Stimulated activated naive CD4-positive, alpha-beta T cell treated with Interleukin-2 at 50 U/mL for 16 hours (primary cell): ENCODE results near the gene TMEM174.
"Not testable (repeated sequence)": the region's sequence is repeated elsewhere in the genome, so short reads cannot be mapped to it uniquely, and the experiment has no call there.

Experiments used
- DNase-seq: peaks from one replicate; lab custom pipeline; 2025; lab: John Stamatoyannopoulos, UW

Gene TMEM174

GRCh38 chr5:73196201-73196600, 23.2 kb downstream of the TMEM174 start:
- no peak for DNase-seq

- no peak for DNase-seq
Observed at GRCh38 chr5:73197637-73198257, 24.8 kb downstream of the TMEM174 start.

- no peak for DNase-seq
Observed at GRCh38 chr5:73198833-73199592, 26.0 kb downstream of the TMEM174 start.

- DNase-seq, result no peak
Observed at GRCh38 chr5:73199671-73200070, 26.7 kb downstream of the TMEM174 start.

- peak; percentile 49 for DNase-seq
Observed at GRCh38 chr5:73201547-73202513, 28.8 kb downstream of the TMEM174 start.

GRCh38 chr5:73204332-73204731, 31.3 kb downstream of the TMEM174 start:
- no peak for DNase-seq

GRCh38 chr5:73204733-73205132, 31.7 kb downstream of the TMEM174 start:
- DNase-seq, result no peak

GRCh38 chr5:73205305-73205704, 32.3 kb downstream of the TMEM174 start:
- no peak for DNase-seq

GRCh38 chr5:73207239-73207638, 34.2 kb downstream of the TMEM174 start:
- DNase-seq, result not testable (repeated sequence)

- DNase-seq, result not testable (repeated sequence)
Observed at GRCh38 chr5:73209075-73209474, 36.1 kb downstream of the TMEM174 start.

- not testable (repeated sequence) for DNase-seq
Observed at GRCh38 chr5:73212693-73213092, 39.7 kb downstream of the TMEM174 start.

GRCh38 chr5:73213566-73213998, 40.6 kb downstream of the TMEM174 start:
- DNase-seq, result peak; percentile 7

GRCh38 chr5:73214306-73214705, 41.3 kb downstream of the TMEM174 start:
- DNase-seq, result no peak

- no peak for DNase-seq
Observed at GRCh38 chr5:73214996-73215395, 42.0 kb downstream of the TMEM174 start.

- DNase-seq, result no peak
Observed at GRCh38 chr5:73215531-73215890, 42.5 kb downstream of the TMEM174 start.

- DNase-seq, result peak; percentile 35
Observed at GRCh38 chr5:73215891-73216610, 43.1 kb downstream of the TMEM174 start.

- no peak for DNase-seq
Observed at GRCh38 chr5:73218552-73219171, 45.7 kb downstream of the TMEM174 start.

- DNase-seq, result not testable (repeated sequence)
Observed at GRCh38 chr5:73219336-73219735, 46.3 kb downstream of the TMEM174 start.

- DNase-seq, result no peak
Observed at GRCh38 chr5:73221161-73221560, 48.2 kb downstream of the TMEM174 start.

GRCh38 chr5:73221726-73222125, 48.7 kb downstream of the TMEM174 start:
- no peak for DNase-seq

GRCh38 chr5:73222173-73222572, 49.2 kb downstream of the TMEM174 start:
- no peak for DNase-seq
